Measurements from ENCODE around the gene TMEM175. TPM values are rescaled to one million over a fixed set of nuclear protein-coding genes. Genes with fewer than 3 reads are reported as not detected.

The TMEM175 gene
- total RNA-seq, 2 experiments from 2014 or later, result 11.0 to 11.2 TPM

DNA sequence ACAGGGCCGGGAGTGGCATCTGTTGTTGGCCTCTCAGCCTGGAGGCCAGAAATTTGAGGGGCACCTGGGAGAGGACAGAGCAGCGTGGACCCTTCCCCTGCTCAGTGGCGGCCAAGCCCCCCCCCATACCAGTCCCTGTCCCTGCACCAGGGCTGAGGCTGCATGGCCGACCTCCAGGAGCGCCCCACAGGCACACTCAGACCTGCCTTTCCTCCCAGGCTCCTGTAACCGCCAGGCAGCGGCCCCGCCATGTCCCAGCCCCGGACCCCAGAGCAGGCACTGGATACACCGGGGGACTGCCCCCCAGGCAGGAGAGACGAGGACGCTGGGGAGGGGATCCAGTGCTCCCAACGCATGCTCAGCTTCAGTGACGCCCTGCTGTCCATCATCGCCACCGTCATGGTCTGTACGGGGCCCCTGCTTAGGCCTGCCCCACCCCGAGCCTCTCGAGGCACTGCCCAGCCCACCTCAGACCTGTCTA lies 15.3 kb downstream of the TMEM175 start:
- H3K27ac Mint-ChIP-seq, result no peak overlapping the region
- POLR2A ChIA-PET, result interaction anchor here (1.3 kb wide), 1 partner anchor 12 kb away, joined by 3 read pairs; no protein-coding TSS in a partner anchor
- intact Hi-C loops (cut with micrococcal nuclease), result no loop called here
- no peak overlapping the region for H3K4me3 Mint-ChIP-seq
- DNase-seq, result no peak
- H3K9me3 Mint-ChIP-seq, result no peaks in the 10 kb centered on the region
- CTCF ChIA-PET, result no interaction called here
- TF ChIP-seq, protein P1, sequence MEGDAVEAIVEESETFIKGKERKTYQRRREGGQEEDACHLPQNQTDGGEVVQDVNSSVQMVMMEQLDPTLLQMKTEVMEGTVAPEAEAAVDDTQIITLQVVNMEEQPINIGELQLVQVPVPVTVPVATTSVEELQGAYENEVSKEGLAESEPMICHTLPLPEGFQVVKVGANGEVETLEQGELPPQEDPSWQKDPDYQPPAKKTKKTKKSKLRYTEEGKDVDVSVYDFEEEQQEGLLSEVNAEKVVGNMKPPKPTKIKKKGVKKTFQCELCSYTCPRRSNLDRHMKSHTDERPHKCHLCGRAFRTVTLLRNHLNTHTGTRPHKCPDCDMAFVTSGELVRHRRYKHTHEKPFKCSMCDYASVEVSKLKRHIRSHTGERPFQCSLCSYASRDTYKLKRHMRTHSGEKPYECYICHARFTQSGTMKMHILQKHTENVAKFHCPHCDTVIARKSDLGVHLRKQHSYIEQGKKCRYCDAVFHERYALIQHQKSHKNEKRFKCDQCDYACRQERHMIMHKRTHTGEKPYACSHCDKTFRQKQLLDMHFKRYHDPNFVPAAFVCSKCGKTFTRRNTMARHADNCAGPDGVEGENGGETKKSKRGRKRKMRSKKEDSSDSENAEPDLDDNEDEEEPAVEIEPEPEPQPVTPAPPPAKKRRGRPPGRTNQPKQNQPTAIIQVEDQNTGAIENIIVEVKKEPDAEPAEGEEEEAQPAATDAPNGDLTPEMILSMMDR (IDR thresholded peaks at IDR 0.05), result no peak
- no peaks in the 10 kb centered on the region for H3K27me3 Mint-ChIP-seq
- H3K4me1 Mint-ChIP-seq (ENCODE audit: low read depth), result no peaks in the 10 kb centered on the region
- no peaks in the 10 kb centered on the region for H3K36me3 Mint-ChIP-seq (ENCODE audit: low read depth)
- no peak for ATAC-seq

DNA sequence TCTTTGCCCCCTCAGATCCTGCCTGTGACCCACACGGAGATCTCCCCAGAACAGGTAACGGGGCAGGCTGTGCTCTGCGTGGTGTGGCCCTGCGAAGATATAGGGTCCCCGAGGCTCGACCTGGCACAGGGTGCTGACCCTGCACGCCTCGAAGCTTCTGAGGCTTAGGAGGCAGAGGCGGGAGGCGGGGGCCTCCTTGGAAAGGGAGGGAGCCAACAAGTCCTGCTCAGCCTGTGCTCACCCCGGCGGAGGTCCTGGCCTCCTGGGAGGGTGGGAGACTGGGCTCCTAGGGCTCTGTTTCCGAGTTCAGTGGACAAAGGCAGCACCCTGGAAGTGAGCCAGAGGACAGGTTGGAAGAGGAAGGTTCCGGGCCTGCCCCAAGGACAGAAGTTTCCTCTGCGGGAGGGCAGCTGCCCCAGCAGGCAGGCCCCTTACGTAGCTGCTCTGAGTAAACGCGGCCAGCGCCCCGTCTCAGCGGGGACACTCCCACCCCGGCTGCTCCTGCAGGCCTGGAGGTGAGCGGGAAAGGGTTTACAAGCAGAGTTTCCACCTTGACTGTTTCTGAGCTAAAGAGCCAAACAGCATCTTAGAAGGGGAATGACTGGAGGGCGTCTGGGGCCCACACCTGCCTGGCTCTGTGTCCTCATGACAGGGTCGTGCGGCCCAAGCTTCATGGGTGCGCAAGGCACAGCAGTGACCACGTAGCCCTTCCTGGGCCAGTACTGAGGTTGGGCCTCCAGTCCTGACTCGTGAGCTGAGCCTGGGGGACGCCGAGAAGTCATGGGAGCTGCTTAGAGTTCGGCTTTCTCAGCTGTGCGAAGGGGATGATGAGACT lies 16.1 kb downstream of the TMEM175 start:
- ChIA-PET CTCF (interaction anchor here (1.0 kb wide), 1 partner anchor 12 kb away, joined by 4 read pairs; no protein-coding TSS in a partner anchor), POLR2A (interaction anchor here (1.3 kb wide), 1 partner anchor 13 kb away, joined by 3 read pairs; no protein-coding TSS in a partner anchor)
- no peaks in the 10 kb centered on the region for H3K36me3 Mint-ChIP-seq (ENCODE audit: low read depth)
- DNase-seq (no peak), ATAC-seq (no peak)
- intact Hi-C loops (cut with micrococcal nuclease), result no loop called here
- H3K4me1 Mint-ChIP-seq (ENCODE audit: low read depth), result no peaks in the 10 kb centered on the region
- H3K27ac Mint-ChIP-seq, result no peak overlapping the region
- no peak overlapping the region for H3K4me3 Mint-ChIP-seq
- H3K9me3 Mint-ChIP-seq, result no peaks in the 10 kb centered on the region
- TF ChIP-seq, protein P1 (IDR thresholded peaks at IDR 0.05), result no peak
- H3K27me3 Mint-ChIP-seq, result no peaks in the 10 kb centered on the region

DNA sequence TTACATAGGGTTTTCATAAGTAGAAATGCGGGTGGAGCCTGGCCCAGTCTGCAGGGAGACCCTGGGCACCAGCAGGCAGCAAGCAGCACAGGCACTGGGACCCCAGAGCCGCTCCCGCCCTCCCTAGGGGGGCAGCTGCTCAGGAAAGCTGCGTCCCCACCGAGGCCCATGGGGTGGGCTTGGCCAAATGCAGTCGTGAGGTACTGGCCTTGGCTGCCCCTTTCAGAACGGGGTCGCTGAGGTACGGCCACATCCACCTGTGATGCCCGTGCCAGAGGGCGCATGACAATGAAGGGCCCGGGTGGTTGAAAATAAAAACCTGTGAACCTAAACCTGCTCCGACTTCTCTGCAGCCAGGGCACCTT lies 16.7 kb downstream of the TMEM175 start:
- no peaks in the 10 kb centered on the region for H3K9me3 Mint-ChIP-seq
- no peak for ATAC-seq
- POLR2A ChIA-PET, result interaction anchor here (1.3 kb wide), 1 partner anchor 13 kb away, joined by 3 read pairs; no protein-coding TSS in a partner anchor

DNA sequence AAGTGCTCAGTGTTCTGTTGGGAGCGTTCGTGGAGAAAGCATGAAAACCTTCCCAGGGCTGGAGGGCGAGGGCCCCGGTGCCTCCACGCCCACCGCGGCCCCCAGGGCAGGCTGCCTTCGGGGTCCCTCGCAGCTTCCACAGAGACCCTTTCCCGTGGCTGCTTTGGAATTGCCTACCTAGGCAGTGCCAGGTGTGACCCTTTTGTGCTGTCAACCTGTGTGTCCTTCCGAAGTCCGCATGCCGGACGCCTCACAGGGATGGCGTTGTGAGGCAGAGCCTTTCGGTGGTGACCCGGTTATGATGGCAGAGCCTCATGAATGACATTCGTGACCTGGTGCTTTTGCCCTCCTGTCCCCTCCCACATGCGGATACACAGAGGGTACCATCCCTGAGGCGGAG lies 17.4 kb downstream of the TMEM175 start:
- TF ChIP-seq, protein P1 (IDR thresholded peaks at IDR 0.05), result no peak
- Mint-ChIP-seq H3K27ac (no peak overlapping the region), H3K36me3 (ENCODE audit: low read depth) (peaks cover under 1% of the 10 kb centered on the region), H3K9me3 (no peaks in the 10 kb centered on the region), H3K4me1 (ENCODE audit: low read depth) (no peaks in the 10 kb centered on the region), H3K4me3 (no peak overlapping the region), H3K27me3 (no peaks in the 10 kb centered on the region)
- ChIA-PET POLR2A (no interaction called here), CTCF (interaction anchor here (0.7 to 1.0 kb wide), 2 partner anchors 13 to 15 kb away, joined by 3 to 4 read pairs; no protein-coding TSS in a partner anchor)
- ATAC-seq (no peak), DNase-seq (no peak)
- intact Hi-C loops (cut with micrococcal nuclease), result no loop called here

More for the DNA sequence above, 16.7 kb downstream of the TMEM175 start:
- CTCF ChIA-PET, result interaction anchor here (1.0 kb wide), 1 partner anchor 12 kb away, joined by 4 read pairs; no protein-coding TSS in a partner anchor
- Mint-ChIP-seq H3K27me3 (no peaks in the 10 kb centered on the region), H3K36me3 (ENCODE audit: low read depth) (no peaks in the 10 kb centered on the region), H3K4me3 (no peak overlapping the region), H3K27ac (no peak overlapping the region), H3K4me1 (ENCODE audit: low read depth) (no peaks in the 10 kb centered on the region)
- DNase-seq, result no peak
- TF ChIP-seq, protein P1 (IDR thresholded peaks at IDR 0.05), result no peak
- intact Hi-C loops (cut with micrococcal nuclease), result no loop called here
